Vagina (tissue), 2 donors: Measurements from ENCODE around the gene VTCN1.

Experiments used
- POLR2A ChIP-seq, 2 donors: fragments of 450-650 bp; IDR thresholded peaks; one replicate each; pipeline ENCODE4 v1.6.1; 2017; ENCODE audit warnings: antibody characterized with exemption in 2 of 2, mild to moderate bottlenecking in 2 of 2, moderate library complexity in 2 of 2
- POLR2AphosphoS5 ChIP-seq, 2 donors: sonication (generic); formaldehyde crosslinking; IDR thresholded peaks; one replicate each; pipeline ENCODE4 v1.9.0; 2017; ENCODE audit warnings: antibody characterized with exemption in 2 of 2, mild to moderate bottlenecking in 2 of 2, low read depth in 1 of 2; ENCODE audit not compliant: insufficient read depth in 1 of 2
- TF ChIP-seq, protein P1 (sequence below), 3 experiments: fragments of 450-650 bp in 2 of 3; fragments of 200-600 bp in 1 of 3; sonication (generic) in 1 of 3; IDR thresholded peaks; one replicate each; pipeline ENCODE4 v1.5.1; 2017 to 2019; ENCODE audit warnings: antibody characterized with exemption in 3 of 3, mild to moderate bottlenecking in 2 of 3, moderate library complexity in 2 of 3

- TF ChIP-seq, protein P1, sequence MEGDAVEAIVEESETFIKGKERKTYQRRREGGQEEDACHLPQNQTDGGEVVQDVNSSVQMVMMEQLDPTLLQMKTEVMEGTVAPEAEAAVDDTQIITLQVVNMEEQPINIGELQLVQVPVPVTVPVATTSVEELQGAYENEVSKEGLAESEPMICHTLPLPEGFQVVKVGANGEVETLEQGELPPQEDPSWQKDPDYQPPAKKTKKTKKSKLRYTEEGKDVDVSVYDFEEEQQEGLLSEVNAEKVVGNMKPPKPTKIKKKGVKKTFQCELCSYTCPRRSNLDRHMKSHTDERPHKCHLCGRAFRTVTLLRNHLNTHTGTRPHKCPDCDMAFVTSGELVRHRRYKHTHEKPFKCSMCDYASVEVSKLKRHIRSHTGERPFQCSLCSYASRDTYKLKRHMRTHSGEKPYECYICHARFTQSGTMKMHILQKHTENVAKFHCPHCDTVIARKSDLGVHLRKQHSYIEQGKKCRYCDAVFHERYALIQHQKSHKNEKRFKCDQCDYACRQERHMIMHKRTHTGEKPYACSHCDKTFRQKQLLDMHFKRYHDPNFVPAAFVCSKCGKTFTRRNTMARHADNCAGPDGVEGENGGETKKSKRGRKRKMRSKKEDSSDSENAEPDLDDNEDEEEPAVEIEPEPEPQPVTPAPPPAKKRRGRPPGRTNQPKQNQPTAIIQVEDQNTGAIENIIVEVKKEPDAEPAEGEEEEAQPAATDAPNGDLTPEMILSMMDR (IDR thresholded peaks at IDR 0.05): no peak
- TF ChIP-seq POLR2A (IDR thresholded peaks at IDR 0.05) (no peak), POLR2AphosphoS5 (IDR thresholded peaks at IDR 0.05; ENCODE audit: insufficient read depth in 1 of 2, low read depth in 1 of 2) (no peak)
Observed at GRCh38 chr1:117110774-117111173, 100.0 kb downstream of the VTCN1 start.
